ENCODE results near the gene IFRD2. TPM values are rescaled to one million over a fixed set of nuclear protein-coding genes. Genes with fewer than 3 reads are reported as not detected.

The IFRD2 gene
- total RNA-seq, 2 experiments from 2014 or later, result 30.0 to 30.4 TPM

GRCh38 chr3:50267280-50267913 is 24.8 kb downstream of the IFRD2 start:
- H3K4me3 ChIP-seq (ENCODE audit: low read length), result no peak overlapping the region
- ChIA-PET POLR2A (no interaction called here), CTCF (interaction anchor here (1.4 kb wide), 1 partner anchor 31 kb away, joined by 4 read pairs; the partner anchor contains the start of genes HYAL3 and NAA80)
- TF ChIP-seq CTCF (IDR thresholded peaks at IDR 0.05), result no peak
- H3K9me3 ChIP-seq (ENCODE audit: control insufficient read depth in 1 of 2, insufficient read depth in 1 of 2, low read length in 2 of 2), result no peaks in the 10 kb centered on the region
- H3K27ac Mint-ChIP-seq, result no peak overlapping the region
- no peaks in the 10 kb centered on the region for H3K36me3 ChIP-seq (ENCODE audit: insufficient read depth, low read length)
- DNase-seq, result no peak
- H3K27me3 ChIP-seq (ENCODE audit: control insufficient read depth in 1 of 2, insufficient read depth in 2 of 2, low read length in 2 of 2), result peaks cover 0 to 10% of the 10 kb centered on the region in 2 experiments
- no peaks in the 10 kb centered on the region for H3K9me3 Mint-ChIP-seq
- peaks cover 4% of the 10 kb centered on the region for H3K4me1 Mint-ChIP-seq (ENCODE audit: low read depth)
- peaks cover 15% of the 10 kb centered on the region for H3K27me3 Mint-ChIP-seq
- no peaks in the 10 kb centered on the region for H3K36me3 Mint-ChIP-seq (ENCODE audit: low read depth)
- intact Hi-C loops (cut with DNase I, micrococcal nuclease), result no loop called here
- H3K4me3 Mint-ChIP-seq, result no peak overlapping the region
- no peak for ATAC-seq (ENCODE audit: poor library complexity)
- no peak overlapping the region for H3K27ac ChIP-seq (ENCODE audit: low read depth in 1 of 2, low read length in 2 of 2)
- H3K4me1 ChIP-seq (ENCODE audit: insufficient read depth, low read length), result no peaks in the 10 kb centered on the region

GRCh38 chr3:50266836-50267235 is 25.4 kb downstream of the IFRD2 start:
- no peaks in the 10 kb centered on the region for H3K36me3 Mint-ChIP-seq (ENCODE audit: low read depth)
- peaks cover 4% of the 10 kb centered on the region for H3K4me1 Mint-ChIP-seq (ENCODE audit: low read depth)
- POLR2A ChIA-PET, result no interaction called here
- H3K9me3 Mint-ChIP-seq, result no peaks in the 10 kb centered on the region
- ATAC-seq (ENCODE audit: poor library complexity) (no peak), DNase-seq (no peak)
- H3K27ac ChIP-seq (ENCODE audit: low read depth in 1 of 2, low read length in 2 of 2), result no peak overlapping the region
- H3K27ac Mint-ChIP-seq, result no peak overlapping the region
- no peaks in the 10 kb centered on the region for H3K9me3 ChIP-seq (ENCODE audit: control insufficient read depth in 1 of 2, insufficient read depth in 1 of 2, low read length in 2 of 2)
- CTCF ChIA-PET, result interaction anchor here (1.4 kb wide), 1 partner anchor 32 kb away, joined by 4 read pairs; the partner anchor contains the start of genes HYAL3 and NAA80
- intact Hi-C loops (cut with DNase I, micrococcal nuclease), result no loop called here
- no peak overlapping the region for H3K4me3 Mint-ChIP-seq
- H3K27me3 ChIP-seq (ENCODE audit: control insufficient read depth in 1 of 2, insufficient read depth in 2 of 2, low read length in 2 of 2), result peaks cover 0 to 10% of the 10 kb centered on the region in 2 experiments
- no peak overlapping the region for H3K4me3 ChIP-seq (ENCODE audit: low read length)
- H3K4me1 ChIP-seq (ENCODE audit: insufficient read depth, low read length), result no peaks in the 10 kb centered on the region
- peaks cover 15% of the 10 kb centered on the region for H3K27me3 Mint-ChIP-seq
- TF ChIP-seq CTCF (IDR thresholded peaks at IDR 0.05), result no peak
- no peaks in the 10 kb centered on the region for H3K36me3 ChIP-seq (ENCODE audit: insufficient read depth, low read length)

- Mint-ChIP-seq H3K4me3 (no peak overlapping the region), H3K27me3 (peaks cover 15% of the 10 kb centered on the region), H3K36me3 (ENCODE audit: low read depth) (no peaks in the 10 kb centered on the region), H3K9me3 (no peaks in the 10 kb centered on the region), H3K4me1 (ENCODE audit: low read depth) (no peaks in the 10 kb centered on the region), H3K27ac (no peak overlapping the region)
- POLR2A ChIA-PET, result no interaction called here
- TF ChIP-seq CTCF (IDR thresholded peaks at IDR 0.05), result no peak
- Histone ChIP-seq H3K27ac (ENCODE audit: low read depth in 1 of 2, low read length in 2 of 2) (no peak overlapping the region), H3K9me3 (ENCODE audit: control insufficient read depth in 1 of 2, insufficient read depth in 1 of 2, low read length in 2 of 2) (no peaks in the 10 kb centered on the region), H3K27me3 (ENCODE audit: control insufficient read depth in 1 of 2, insufficient read depth in 2 of 2, low read length in 2 of 2) (peaks cover 0 to 10% of the 10 kb centered on the region in 2 experiments), H3K36me3 (ENCODE audit: insufficient read depth, low read length) (no peaks in the 10 kb centered on the region), H3K4me1 (ENCODE audit: insufficient read depth, low read length) (no peaks in the 10 kb centered on the region), H3K4me3 (ENCODE audit: low read length) (no peak overlapping the region)
- intact Hi-C loops (cut with DNase I, micrococcal nuclease), result no loop called here
- no peak for ATAC-seq (ENCODE audit: poor library complexity)
- no peak for DNase-seq
- CTCF ChIA-PET, result interaction anchor here (1.4 kb wide), 1 partner anchor 33 kb away, joined by 4 read pairs; the partner anchor contains the start of genes HYAL3 and NAA80
These were observed 26.2 kb downstream of the IFRD2 start for GRCh38 chr3:50266017-50266416.
